Measurements from ENCODE around the gene RYR3.

RYR3 gene

GRCh38 chr15:33298631-33299030 lies 12.1 kb upstream of the RYR3 start (continued):
- no peak for TF ChIP-seq ZNF704 (tag by site-specific recombination; IDR thresholded peaks at IDR 0.05)
- TF ChIP-seq ZNF404 (tag by site-specific recombination; IDR thresholded peaks at IDR 0.05): no peak
- TF ChIP-seq ZNF561 (tag by site-specific recombination; IDR thresholded peaks at IDR 0.05; ENCODE audit: borderline replicate concordance): no peak
- no peak for TF ChIP-seq ZNF114 (tag by site-specific recombination; IDR thresholded peaks at IDR 0.05)
- no peak for TF ChIP-seq ZNF24 (tag by site-specific recombination; IDR thresholded peaks at IDR 0.05)
- TF ChIP-seq ZNF670 (tag by site-specific recombination; IDR thresholded peaks at IDR 0.05; ENCODE audit: low read depth): no peak

- Histone ChIP-seq H3K27ac (ENCODE audit: extremely low read depth, low read depth, low read length) (no peak overlapping the region), H3K36me3 (ENCODE audit: control insufficient read depth in 2 of 2, insufficient read depth in 1 of 2, low read length in 2 of 2) (no peaks in the 10 kb centered on the region), H3K4me1 (ENCODE audit: control insufficient read depth, insufficient read depth, low read length) (no peaks in the 10 kb centered on the region), H3K4me3 (ENCODE audit: low read depth, low read length) (no peak overlapping the region), H3K9me3 (ENCODE audit: control insufficient read depth, insufficient read depth, low read depth, low read length) (no peaks in the 10 kb centered on the region)
- ChIA-PET CTCF (no interaction called here), POLR2A (no interaction called here)
- no peak for TF ChIP-seq ZFP37 (tag by site-specific recombination; IDR thresholded peaks at IDR 0.05)
Measured at GRCh38 chr15:33304924-33305323, 5.8 kb upstream of the RYR3 start.

GRCh38 chr15:33309602-33310276 lies 1.0 kb upstream of the RYR3 start:
- TF ChIP-seq ZNF404 (tag by site-specific recombination; IDR thresholded peaks at IDR 0.05): no peak
- no peak for TF ChIP-seq ZNF324 (tag by site-specific recombination; IDR thresholded peaks at IDR 0.05)
- TF ChIP-seq ZNF76 (tag by site-specific recombination; IDR thresholded peaks at IDR 0.05; ENCODE audit: borderline replicate concordance, low read depth): no peak
- TF ChIP-seq, protein P1, sequence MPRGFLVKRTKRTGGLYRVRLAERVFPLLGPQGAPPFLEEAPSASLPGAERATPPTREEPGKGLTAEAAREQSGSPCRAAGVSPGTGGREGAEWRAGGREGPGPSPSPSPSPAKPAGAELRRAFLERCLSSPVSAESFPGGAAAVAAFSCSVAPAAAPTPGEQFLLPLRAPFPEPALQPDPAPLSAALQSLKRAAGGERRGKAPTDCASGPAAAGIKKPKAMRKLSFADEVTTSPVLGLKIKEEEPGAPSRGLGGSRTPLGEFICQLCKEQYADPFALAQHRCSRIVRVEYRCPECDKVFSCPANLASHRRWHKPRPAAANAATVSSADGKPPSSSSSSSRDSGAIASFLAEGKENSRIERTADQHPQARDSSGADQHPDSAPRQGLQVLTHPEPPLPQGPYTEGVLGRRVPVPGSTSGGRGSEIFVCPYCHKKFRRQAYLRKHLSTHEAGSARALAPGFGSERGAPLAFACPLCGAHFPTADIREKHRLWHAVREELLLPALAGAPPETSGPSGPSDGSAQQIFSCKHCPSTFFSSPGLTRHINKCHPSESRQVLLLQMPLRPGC (tag by site-specific recombination; IDR thresholded peaks at IDR 0.05): no peak
- peak; percentile 59 for TF ChIP-seq ZBTB17 (tag by site-specific recombination; IDR thresholded peaks at IDR 0.05)

DNA sequence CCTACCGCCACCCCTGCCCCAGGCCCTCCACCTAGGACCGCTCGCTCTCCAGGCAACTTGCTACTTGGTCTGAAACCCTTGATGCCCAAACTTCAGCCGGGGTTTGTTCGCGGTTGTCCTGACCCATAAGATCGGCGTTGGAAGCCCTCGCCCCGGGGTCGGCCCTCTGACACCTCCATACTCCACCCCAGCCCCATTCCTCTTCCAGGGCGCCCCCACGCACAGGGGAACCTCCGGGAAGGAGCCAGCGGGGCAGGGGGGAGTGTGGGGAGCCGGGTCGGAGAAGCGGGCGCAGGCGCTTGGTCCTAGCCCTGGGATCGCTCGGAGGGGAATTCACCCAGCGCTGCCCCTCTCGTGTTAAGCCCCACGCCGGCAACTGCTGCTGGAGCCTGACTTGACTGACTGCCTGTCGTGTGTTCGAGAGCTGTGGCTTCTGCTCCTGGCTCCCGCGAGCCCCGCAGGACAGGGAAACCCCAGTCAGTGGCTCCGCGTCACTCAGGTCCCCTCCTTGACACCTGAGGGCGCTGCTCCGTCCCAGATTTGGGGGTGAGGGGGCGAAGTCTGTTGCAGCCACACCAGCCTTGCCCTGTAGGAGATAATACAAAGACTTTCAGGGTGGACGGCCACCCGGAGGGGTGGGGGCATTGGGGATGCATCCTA lies 675 bp downstream of the RYR3 start:
- Histone ChIP-seq H3K36me3 (ENCODE audit: control insufficient read depth in 2 of 2, insufficient read depth in 1 of 2, low read length in 2 of 2) (no peaks in the 10 kb centered on the region), H3K9me3 (ENCODE audit: control insufficient read depth, insufficient read depth, low read depth, low read length) (no peaks in the 10 kb centered on the region), H3K27ac (ENCODE audit: extremely low read depth, low read depth, low read length) (no peak overlapping the region), H3K4me3 (ENCODE audit: low read depth, low read length) (peak overlapping the region; percentile 23), H3K4me1 (ENCODE audit: control insufficient read depth, insufficient read depth, low read length) (no peaks in the 10 kb centered on the region)
- TF ChIP-seq ZNF830 (tag by site-specific recombination; IDR thresholded peaks at IDR 0.05; ENCODE audit: low read depth) (no peak), SALL2 (tag by site-specific recombination; IDR thresholded peaks at IDR 0.05; ENCODE audit: borderline replicate concordance) (no peak), ZNF335 (tag by site-specific recombination; conservative IDR thresholded peaks at IDR 0.05) (peak; percentile 76), ZNF416 (tag by site-specific recombination; IDR thresholded peaks at IDR 0.05) (no peak)
- TF ChIP-seq, protein P2, sequence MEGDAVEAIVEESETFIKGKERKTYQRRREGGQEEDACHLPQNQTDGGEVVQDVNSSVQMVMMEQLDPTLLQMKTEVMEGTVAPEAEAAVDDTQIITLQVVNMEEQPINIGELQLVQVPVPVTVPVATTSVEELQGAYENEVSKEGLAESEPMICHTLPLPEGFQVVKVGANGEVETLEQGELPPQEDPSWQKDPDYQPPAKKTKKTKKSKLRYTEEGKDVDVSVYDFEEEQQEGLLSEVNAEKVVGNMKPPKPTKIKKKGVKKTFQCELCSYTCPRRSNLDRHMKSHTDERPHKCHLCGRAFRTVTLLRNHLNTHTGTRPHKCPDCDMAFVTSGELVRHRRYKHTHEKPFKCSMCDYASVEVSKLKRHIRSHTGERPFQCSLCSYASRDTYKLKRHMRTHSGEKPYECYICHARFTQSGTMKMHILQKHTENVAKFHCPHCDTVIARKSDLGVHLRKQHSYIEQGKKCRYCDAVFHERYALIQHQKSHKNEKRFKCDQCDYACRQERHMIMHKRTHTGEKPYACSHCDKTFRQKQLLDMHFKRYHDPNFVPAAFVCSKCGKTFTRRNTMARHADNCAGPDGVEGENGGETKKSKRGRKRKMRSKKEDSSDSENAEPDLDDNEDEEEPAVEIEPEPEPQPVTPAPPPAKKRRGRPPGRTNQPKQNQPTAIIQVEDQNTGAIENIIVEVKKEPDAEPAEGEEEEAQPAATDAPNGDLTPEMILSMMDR (tag by site-specific recombination; IDR thresholded peaks at IDR 0.05): peak; percentile 33; the same call in 1 of the 2 replicates
- ChIA-PET CTCF (no interaction called here), POLR2A (no interaction called here)

More at GRCh38 chr15:33309602-33310276, 1.0 kb upstream of the RYR3 start:
- ChIA-PET CTCF (interaction anchor here (0.5 to 2.2 kb wide), 8 partner anchors 12 to 415 kb away, joined by 3 to 6 read pairs (median 4); no protein-coding TSS in a partner anchor), POLR2A (no interaction called here)
- H3K4me1 ChIP-seq (ENCODE audit: control insufficient read depth, insufficient read depth, low read length): no peaks in the 10 kb centered on the region
- H3K9me3 ChIP-seq (ENCODE audit: control insufficient read depth, insufficient read depth, low read depth, low read length): no peaks in the 10 kb centered on the region
- no peak overlapping the region for H3K4me3 ChIP-seq (ENCODE audit: low read depth, low read length)
- no peaks in the 10 kb centered on the region for H3K36me3 ChIP-seq (ENCODE audit: control insufficient read depth in 2 of 2, insufficient read depth in 1 of 2, low read length in 2 of 2)
- no peak overlapping the region for H3K27ac ChIP-seq (ENCODE audit: extremely low read depth, low read depth, low read length)

Measured in HEK293 (cell line).